NCI-H82 treated with DMSO at 0.1 percent for 48 hours (cell line): ENCODE measurements around the gene SPA17.
A peak's percentile ranks its signal among the peaks of the same experiment; 100 is the strongest.

ENCODE experiments used
- DNase-seq: peaks from one replicate; lab custom pipeline; 2025; ENCODE audit not compliant: unreplicated experiment; lab: John Stamatoyannopoulos, UW

SPA17 gene

GRCh38 chr11:124673333-124674167, at the start of gene SPA17, which contains the start of gene SIAE:
SPA17 (plus strand) TSS chr11:124673904; CDS start chr11:124675265, 1,361 bp downstream.
SIAE (minus strand) TSS chr11:124673739; CDS start chr11:124673708, 31 bp downstream.
- DNase-seq, result peak; percentile 60

- DNase-seq, result no peak
These were observed 48.1 kb upstream of the SPA17 start for GRCh38 chr11:124625504-124626168.

- no peak for DNase-seq
These were observed 46.2 kb upstream of the SPA17 start for GRCh38 chr11:124627546-124627945.

GRCh38 chr11:124629961-124630360, 43.7 kb upstream of the SPA17 start:
- no peak for DNase-seq

- no peak for DNase-seq
These were observed 40.3 kb upstream of the SPA17 start for GRCh38 chr11:124633355-124633754.

- no peak for DNase-seq
These were observed 37.8 kb upstream of the SPA17 start for GRCh38 chr11:124635932-124636331.

- DNase-seq, result no peak
These were observed 35.2 kb upstream of the SPA17 start for GRCh38 chr11:124638500-124638899.

GRCh38 chr11:124639186-124639585, 34.5 kb upstream of the SPA17 start:
- no peak for DNase-seq

- DNase-seq, result no peak
These were observed 33.0 kb upstream of the SPA17 start for GRCh38 chr11:124640666-124641065.

- DNase-seq, result no peak
These were observed 31.1 kb upstream of the SPA17 start for GRCh38 chr11:124642628-124643027.

GRCh38 chr11:124643042-124643604, 30.6 kb upstream of the SPA17 start:
- DNase-seq, result no peak

GRCh38 chr11:124643605-124644425, 29.9 kb upstream of the SPA17 start:
- no peak for DNase-seq

- peak; percentile 38 for DNase-seq
These were observed 29.1 kb upstream of the SPA17 start for GRCh38 chr11:124644426-124645280.

GRCh38 chr11:124646148-124646547, 27.6 kb upstream of the SPA17 start:
- DNase-seq, result no peak

- no peak for DNase-seq
These were observed 25.1 kb upstream of the SPA17 start for GRCh38 chr11:124648610-124649009.

GRCh38 chr11:124656774-124657630, 16.7 kb upstream of the SPA17 start:
- no peak for DNase-seq

GRCh38 chr11:124657904-124658303, 15.8 kb upstream of the SPA17 start:
- DNase-seq, result no peak

- DNase-seq, result no peak
These were observed 15.2 kb upstream of the SPA17 start for GRCh38 chr11:124658501-124658900.

- no peak for DNase-seq
These were observed 14.7 kb upstream of the SPA17 start for GRCh38 chr11:124658986-124659385.
